ENCODE data around the gene KIAA1191.
"Not testable (repeated sequence)": the region's sequence is repeated elsewhere in the genome, so short reads cannot be mapped to it uniquely, and the experiment has no call there.

Gene KIAA1191

DNA sequence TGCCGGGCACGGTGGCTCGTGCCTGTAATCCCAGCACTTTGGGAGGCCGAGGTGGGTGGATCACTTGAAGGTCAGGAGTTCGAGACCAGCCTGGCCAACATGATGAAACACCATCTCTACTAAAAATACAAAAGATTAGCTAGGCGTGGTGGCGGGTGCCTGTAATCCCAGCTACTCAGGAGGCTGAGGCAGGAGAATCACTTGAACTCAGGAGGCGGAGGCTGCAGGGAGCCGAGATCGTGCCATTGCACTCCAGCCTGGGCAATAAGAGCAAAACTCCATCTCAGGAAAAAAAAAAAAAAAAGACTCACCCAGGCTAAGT lies 46.6 kb upstream of the KIAA1191 start:
- not testable (repeated sequence) for H2BK12ac ChIP-seq (ENCODE audit: low read length); H3K14ac ChIP-seq (ENCODE audit: low read length); H3K4me2 ChIP-seq (ENCODE audit: low read length); H2BK120ac ChIP-seq (ENCODE audit: insufficient read depth, low read length, poor library complexity); H4K8ac ChIP-seq (ENCODE audit: low read depth, low read length); H3K9ac ChIP-seq (ENCODE audit: low read length); H3K27me3 ChIP-seq (ENCODE audit: insufficient read depth, low read length); H3K79me2 ChIP-seq (ENCODE audit: control insufficient read depth, insufficient read depth, low read length, poor library complexity); H4K12ac ChIP-seq (ENCODE audit: low read depth, low read length); H4K91ac ChIP-seq (ENCODE audit: low read depth, low read length); H3K9me3 ChIP-seq (ENCODE audit: insufficient read depth, low read depth, low read length); H2AK5ac ChIP-seq (ENCODE audit: low read length); H3K23ac ChIP-seq (ENCODE audit: low read length); H2AFZ ChIP-seq (ENCODE audit: insufficient read depth, low read length, poor library complexity); H3K4me3 ChIP-seq (ENCODE audit: low read depth, low read length); H3K4ac ChIP-seq (ENCODE audit: low read depth, low read length); H3K18ac ChIP-seq (ENCODE audit: low read length); DNase-seq; H3K4me1 ChIP-seq (ENCODE audit: control insufficient read depth in 1 of 2, insufficient read depth in 2 of 2, low read length in 2 of 2); H3K27ac ChIP-seq (ENCODE audit: low read depth, low read length); H3K79me1 ChIP-seq (ENCODE audit: low read length); H2BK5ac ChIP-seq (ENCODE audit: low read depth, low read length, poor library complexity)
- no CpG with 5 or more reads among the region's 10 CpGs for WGBS (ENCODE audit: extremely low coverage, insufficient coverage, insufficient read length)
- H3K36me3 ChIP-seq (ENCODE audit: control insufficient read depth in 1 of 2, insufficient read depth in 2 of 2, low read length in 2 of 2), result peaks cover 42 to 51% of the 10 kb centered on the region in 2 experiments

DNA sequence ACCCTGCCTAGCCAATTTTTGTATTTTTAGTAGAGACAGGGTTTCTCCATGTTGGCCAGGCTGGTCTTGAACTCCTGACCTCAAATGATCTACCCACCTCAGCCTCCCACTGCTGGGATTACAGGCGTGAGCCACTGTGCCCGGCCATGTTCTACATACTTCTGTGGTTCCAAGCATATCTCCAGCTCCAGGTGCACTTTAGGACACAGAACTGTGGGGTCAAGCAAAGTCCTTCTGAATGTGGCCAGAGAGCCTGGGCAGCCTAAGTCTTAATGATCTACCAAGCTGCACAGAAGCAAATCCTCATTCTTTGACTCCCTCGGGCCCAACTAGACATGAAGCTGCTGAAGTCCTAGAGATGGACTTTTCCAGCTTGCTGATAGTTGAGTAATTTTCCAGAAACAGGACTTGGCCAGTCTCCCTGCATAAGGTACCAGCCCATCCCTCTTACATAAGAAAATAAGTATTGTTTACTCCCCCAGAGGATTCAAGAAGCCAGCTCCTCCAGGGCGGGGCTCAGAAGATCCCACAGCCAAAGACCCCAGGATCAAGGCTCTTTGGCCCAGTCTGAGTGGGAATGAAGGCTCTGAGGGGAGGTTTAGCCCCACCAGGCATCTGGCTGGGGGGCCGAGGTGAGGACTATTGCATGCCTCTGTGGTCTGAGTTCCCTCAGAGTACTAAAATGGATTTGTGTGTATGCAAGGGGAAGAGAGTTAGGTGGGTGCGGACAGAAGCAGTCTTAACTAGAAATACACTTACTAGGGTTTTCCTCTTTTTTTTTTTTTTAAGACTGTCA lies 46.1 kb upstream of the KIAA1191 start:
- Histone ChIP-seq H3K4me2 (ENCODE audit: low read length) (no peak overlapping the region), H3K4ac (ENCODE audit: low read depth, low read length) (no peak overlapping the region), H3K18ac (ENCODE audit: low read length) (no peak overlapping the region), H2BK5ac (ENCODE audit: low read depth, low read length, poor library complexity) (no peak overlapping the region), H2AFZ (ENCODE audit: insufficient read depth, low read length, poor library complexity) (no peak overlapping the region), H3K14ac (ENCODE audit: low read length) (no peak overlapping the region), H2BK12ac (ENCODE audit: low read length) (no peak overlapping the region), H3K9me3 (ENCODE audit: insufficient read depth, low read depth, low read length) (peaks cover 5% of the 10 kb centered on the region), H3K4me3 (ENCODE audit: low read depth, low read length) (no peak overlapping the region), H4K91ac (ENCODE audit: low read depth, low read length) (no peak overlapping the region), H3K27ac (ENCODE audit: low read depth, low read length) (no peak overlapping the region), H2BK120ac (ENCODE audit: insufficient read depth, low read length, poor library complexity) (no peak overlapping the region), H4K8ac (ENCODE audit: low read depth, low read length) (no peak overlapping the region), H3K27me3 (ENCODE audit: insufficient read depth, low read length) (no peaks in the 10 kb centered on the region), H2AK5ac (ENCODE audit: low read length) (no peak overlapping the region), H3K23ac (ENCODE audit: low read length) (no peak overlapping the region), H3K79me1 (ENCODE audit: low read length) (no peaks in the 10 kb centered on the region), H3K79me2 (ENCODE audit: control insufficient read depth, insufficient read depth, low read length, poor library complexity) (peaks cover 1% of the 10 kb centered on the region), H4K12ac (ENCODE audit: low read depth, low read length) (no peak overlapping the region), H3K36me3 (ENCODE audit: control insufficient read depth in 1 of 2, insufficient read depth in 2 of 2, low read length in 2 of 2) (peaks cover 43 to 51% of the 10 kb centered on the region in 2 experiments), H3K4me1 (ENCODE audit: control insufficient read depth in 1 of 2, insufficient read depth in 2 of 2, low read length in 2 of 2) (peaks cover under 1 to 3% of the 10 kb centered on the region in 2 experiments), H3K9ac (ENCODE audit: low read length) (no peak overlapping the region)
- WGBS (ENCODE audit: extremely low coverage, insufficient coverage, insufficient read length), result no CpG with 5 or more reads among the region's 6 CpGs
- peak in 1 of 2 donors; percentile 1 for DNase-seq

DNA sequence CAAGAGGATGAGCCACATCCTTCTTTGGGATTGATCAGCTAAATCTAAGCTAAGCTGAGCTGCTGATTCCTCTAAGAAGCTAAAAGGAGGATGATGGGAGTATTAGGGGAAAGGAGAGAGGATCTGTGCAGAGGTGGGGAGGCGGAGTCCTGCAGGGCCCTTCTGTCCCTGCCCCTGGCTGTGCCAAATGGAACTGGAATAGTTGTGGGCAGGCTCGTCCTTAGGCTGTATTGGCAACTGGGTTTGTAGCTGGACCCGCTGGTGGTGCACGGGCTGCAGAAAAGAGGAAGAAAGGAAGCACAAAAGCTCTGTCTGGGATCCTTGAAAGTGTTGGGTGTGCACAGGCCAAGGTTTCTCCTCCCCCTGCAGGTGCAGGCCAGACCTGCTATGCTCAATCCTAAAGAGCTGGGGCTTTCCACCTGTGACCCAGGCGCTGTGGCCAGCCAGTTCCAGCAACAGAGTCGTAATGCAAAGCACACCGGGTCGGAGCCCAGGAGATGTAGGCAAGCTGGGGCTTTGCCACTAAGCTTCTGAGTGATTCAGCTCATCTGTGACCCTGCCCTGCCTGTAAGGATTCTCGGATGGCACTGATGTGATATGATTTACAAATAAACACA lies 45.0 kb upstream of the KIAA1191 start:
- no peak overlapping the region for H3K23ac ChIP-seq (ENCODE audit: low read length)
- H4K12ac ChIP-seq (ENCODE audit: low read depth, low read length), result no peak overlapping the region
- peak in 1 of 2 donors; percentile 15 for DNase-seq
- no peak overlapping the region for H3K4me2 ChIP-seq (ENCODE audit: low read length)
- no peak overlapping the region for H2AFZ ChIP-seq (ENCODE audit: insufficient read depth, low read length, poor library complexity)
- no peak overlapping the region for H2BK120ac ChIP-seq (ENCODE audit: insufficient read depth, low read length, poor library complexity)
- no peak overlapping the region for H3K9ac ChIP-seq (ENCODE audit: low read length)
- no peak overlapping the region for H2AK5ac ChIP-seq (ENCODE audit: low read length)
- peaks cover 5% of the 10 kb centered on the region for H3K9me3 ChIP-seq (ENCODE audit: insufficient read depth, low read depth, low read length)
- no peak overlapping the region for H3K4ac ChIP-seq (ENCODE audit: low read depth, low read length)
- WGBS (ENCODE audit: extremely low coverage, insufficient coverage, insufficient read length), result no CpG with 5 or more reads among the region's 9 CpGs
- no peak overlapping the region for H3K4me3 ChIP-seq (ENCODE audit: low read depth, low read length)
- H3K79me1 ChIP-seq (ENCODE audit: low read length), result no peaks in the 10 kb centered on the region
- H3K18ac ChIP-seq (ENCODE audit: low read length), result no peak overlapping the region
- H3K79me2 ChIP-seq (ENCODE audit: control insufficient read depth, insufficient read depth, low read length, poor library complexity), result peaks cover 1% of the 10 kb centered on the region
- no peak overlapping the region for H3K27ac ChIP-seq (ENCODE audit: low read depth, low read length)
- H3K4me1 ChIP-seq (ENCODE audit: control insufficient read depth in 1 of 2, insufficient read depth in 2 of 2, low read length in 2 of 2), result no peaks in the 10 kb centered on the region
- H3K27me3 ChIP-seq (ENCODE audit: insufficient read depth, low read length), result no peaks in the 10 kb centered on the region
- no peak overlapping the region for H2BK12ac ChIP-seq (ENCODE audit: low read length)
- H3K14ac ChIP-seq (ENCODE audit: low read length), result no peak overlapping the region
- no peak overlapping the region for H4K91ac ChIP-seq (ENCODE audit: low read depth, low read length)
- no peak overlapping the region for H4K8ac ChIP-seq (ENCODE audit: low read depth, low read length)
- H2BK5ac ChIP-seq (ENCODE audit: low read depth, low read length, poor library complexity), result no peak overlapping the region
- peaks cover 46 to 54% of the 10 kb centered on the region in 2 experiments for H3K36me3 ChIP-seq (ENCODE audit: control insufficient read depth in 1 of 2, insufficient read depth in 2 of 2, low read length in 2 of 2)

GRCh38 chr5:176405656-176406435 lies 44.3 kb upstream of the KIAA1191 start:
- Histone ChIP-seq H3K4ac (ENCODE audit: low read depth, low read length) (no peak overlapping the region), H4K12ac (ENCODE audit: low read depth, low read length) (no peak overlapping the region), H2BK12ac (ENCODE audit: low read length) (no peak overlapping the region), H2BK120ac (ENCODE audit: insufficient read depth, low read length, poor library complexity) (no peak overlapping the region), H3K79me2 (ENCODE audit: control insufficient read depth, insufficient read depth, low read length, poor library complexity) (no peaks in the 10 kb centered on the region), H3K27ac (ENCODE audit: low read depth, low read length) (no peak overlapping the region), H4K91ac (ENCODE audit: low read depth, low read length) (no peak overlapping the region), H2AK5ac (ENCODE audit: low read length) (no peak overlapping the region), H2AFZ (ENCODE audit: insufficient read depth, low read length, poor library complexity) (no peak overlapping the region), H3K9ac (ENCODE audit: low read length) (no peak overlapping the region), H3K4me1 (ENCODE audit: control insufficient read depth in 1 of 2, insufficient read depth in 2 of 2, low read length in 2 of 2) (no peaks in the 10 kb centered on the region), H4K8ac (ENCODE audit: low read depth, low read length) (no peak overlapping the region), H2BK5ac (ENCODE audit: low read depth, low read length, poor library complexity) (no peak overlapping the region), H3K79me1 (ENCODE audit: low read length) (no peaks in the 10 kb centered on the region), H3K4me3 (ENCODE audit: low read depth, low read length) (no peak overlapping the region), H3K36me3 (ENCODE audit: control insufficient read depth in 1 of 2, insufficient read depth in 2 of 2, low read length in 2 of 2) (peaks cover 51 to 54% of the 10 kb centered on the region in 2 experiments), H3K23ac (ENCODE audit: low read length) (no peak overlapping the region), H3K18ac (ENCODE audit: low read length) (no peak overlapping the region), H3K4me2 (ENCODE audit: low read length) (no peak overlapping the region), H3K14ac (ENCODE audit: low read length) (no peak overlapping the region), H3K27me3 (ENCODE audit: insufficient read depth, low read length) (no peaks in the 10 kb centered on the region), H3K9me3 (ENCODE audit: insufficient read depth, low read depth, low read length) (peaks cover 5% of the 10 kb centered on the region)
- DNase-seq, result peak in 1 of 2 donors; percentile 62
- WGBS (ENCODE audit: extremely low coverage, insufficient coverage, insufficient read length), result no CpG with 5 or more reads among the region's 20 CpGs

Measured in trophoblast cell (in vitro differentiated cells and primary cell).